Measurements from ENCODE around the gene ILK.

DNA sequence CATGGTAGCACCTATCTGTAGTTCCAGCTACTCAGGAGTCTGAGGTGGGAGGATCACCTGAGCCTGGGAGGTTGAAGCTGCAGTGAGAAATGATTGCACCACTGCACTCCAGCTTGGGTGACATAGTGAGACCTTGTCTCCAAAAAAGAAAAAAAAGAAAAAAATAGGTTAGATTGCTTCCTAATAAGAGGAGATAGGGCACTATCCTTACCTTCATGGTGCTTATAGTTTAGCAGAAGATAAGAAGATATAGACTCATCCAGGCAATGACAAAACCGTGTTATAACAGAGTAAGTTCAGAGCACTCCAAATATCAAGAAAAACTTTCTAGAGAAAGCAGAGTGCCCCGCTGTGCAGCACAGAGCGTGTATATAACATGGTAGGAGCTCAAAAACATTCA, 42.3 kb upstream of the ILK start:
- TF ChIP-seq, protein P1, sequence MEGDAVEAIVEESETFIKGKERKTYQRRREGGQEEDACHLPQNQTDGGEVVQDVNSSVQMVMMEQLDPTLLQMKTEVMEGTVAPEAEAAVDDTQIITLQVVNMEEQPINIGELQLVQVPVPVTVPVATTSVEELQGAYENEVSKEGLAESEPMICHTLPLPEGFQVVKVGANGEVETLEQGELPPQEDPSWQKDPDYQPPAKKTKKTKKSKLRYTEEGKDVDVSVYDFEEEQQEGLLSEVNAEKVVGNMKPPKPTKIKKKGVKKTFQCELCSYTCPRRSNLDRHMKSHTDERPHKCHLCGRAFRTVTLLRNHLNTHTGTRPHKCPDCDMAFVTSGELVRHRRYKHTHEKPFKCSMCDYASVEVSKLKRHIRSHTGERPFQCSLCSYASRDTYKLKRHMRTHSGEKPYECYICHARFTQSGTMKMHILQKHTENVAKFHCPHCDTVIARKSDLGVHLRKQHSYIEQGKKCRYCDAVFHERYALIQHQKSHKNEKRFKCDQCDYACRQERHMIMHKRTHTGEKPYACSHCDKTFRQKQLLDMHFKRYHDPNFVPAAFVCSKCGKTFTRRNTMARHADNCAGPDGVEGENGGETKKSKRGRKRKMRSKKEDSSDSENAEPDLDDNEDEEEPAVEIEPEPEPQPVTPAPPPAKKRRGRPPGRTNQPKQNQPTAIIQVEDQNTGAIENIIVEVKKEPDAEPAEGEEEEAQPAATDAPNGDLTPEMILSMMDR (IDR thresholded peaks at IDR 0.05; ENCODE audit: poor library complexity) = no peak
- TF ChIP-seq EZH2phosphoT487 (IDR thresholded peaks at IDR 0.05; ENCODE audit: low read depth, severe bottlenecking, unreplicated experiment) = no peak
